HepG2 (cell line): ENCODE results near the gene ATAD3A. TPM values are rescaled to one million over a fixed set of nuclear protein-coding genes. Genes with fewer than 3 reads are reported as not detected.
"Not testable (repeated sequence)": the region's sequence is repeated elsewhere in the genome, so short reads cannot be mapped to it uniquely, and the experiment has no call there.

Experiments
- ATAC-seq: fragments of 200-7000 bp; cut with Tn5 transposase; 3 replicates; pipeline ENCODE4 v1.9.1; 2020; ENCODE audit warnings: mild to moderate bottlenecking, moderate library complexity
- BruUV-seq: library from RNA; stranded (reverse); fragments of 400-500 nt; replicated peaks from 2 replicates; lab custom pipeline; 2021; lab: Mats Ljungman, UMichigan
- CTCF ChIA-PET: fragments of 300-600 bp; formaldehyde crosslinking; extraction: SDS; loops from one replicate; lab custom pipeline; 2021; ENCODE audit warnings: low total read pairs, inconsistent platforms, low intra/inter-chr PET ratio; lab: Yijun Ruan, JAX
- POLR2A ChIA-PET: fragments of 350-600 bp; sonication (Branson Sonifier 250); formaldehyde crosslinking; loops from one replicate; lab custom pipeline; 2020; ENCODE audit warnings: antibody characterized with exemption, inconsistent platforms; lab: Yijun Ruan, JAX
- DNase-seq: peaks from one replicate; pipeline ENCODE4 v3.0.0-alpha.2; 2015; ENCODE audit warnings: low spot score
- FAIRE-seq: peaks from 3 replicates; lab custom pipeline; 2011; peaks lifted over from hg19 to GRCh38; lab: Jason Lieb, UNC
- H2AFZ ChIP-seq: one replicate; pipeline ENCODE4 v1.6.1; 2011; ENCODE audit warnings: low read length, inconsistent platforms
- H3K27ac ChIP-seq: fragments of 300-600 bp; 3 replicates; pipeline ENCODE4 v1.8.0; 2011; ENCODE audit warnings: mixed run types, mild to moderate bottlenecking, mixed read lengths, low read length, inconsistent platforms; ENCODE audit not compliant: insufficient read depth; ENCODE audit errors: extremely low read length
- H3K27me3 ChIP-seq, 2 experiments: fragments of 200-600 bp in 1 of 2; 2 replicates in 1 of 2; 3 replicates in 1 of 2; pipeline versions ENCODE4 v1.6.0 to v1.8.0; 2011; ENCODE audit warnings: low read length in 2 of 2, mild to moderate bottlenecking in 2 of 2, moderate library complexity in 2 of 2, inconsistent platforms in 1 of 2; ENCODE audit not compliant: insufficient read depth in 2 of 2, control insufficient read depth in 1 of 2
- H3K36me3 ChIP-seq, 2 experiments: fragments of 200-600 bp in 1 of 2; replicated peaks in 1 of 2; 2 replicates in 1 of 2; 3 replicates in 1 of 2; pipeline versions ENCODE4 v1.5.1 to v1.8.0; 2011; ENCODE audit warnings: low read length in 2 of 2, inconsistent platforms in 1 of 2; ENCODE audit not compliant: insufficient read depth in 2 of 2, control insufficient read depth in 1 of 2
- H3K4me1 ChIP-seq: 2 replicates; pipeline ENCODE4 v1.5.1; 2012; ENCODE audit warnings: low read length, inconsistent platforms; ENCODE audit not compliant: insufficient read depth
- H3K4me2 ChIP-seq: 2 replicates; pipeline ENCODE4 v1.6.0; 2011; ENCODE audit warnings: low read depth, low read length, inconsistent platforms
- H3K4me3 ChIP-seq, 3 experiments: fragments of 200-600 bp in 1 of 3; sonication (generic), shearing (Covaris generic) in 1 of 3; replicated peaks in 1 of 3; 2 replicates each; pipeline ENCODE4 v1.5.1; 2011 to 2016; ENCODE audit warnings: low read length in 3 of 3, inconsistent platforms in 2 of 3, low read depth in 2 of 3, mild to moderate bottlenecking in 2 of 3, control low read depth in 1 of 3, mixed read lengths in 1 of 3; ENCODE audit not compliant: insufficient read depth in 1 of 3
- H3K79me2 ChIP-seq: one replicate; pipeline ENCODE4 v1.6.1; 2011; ENCODE audit warnings: low read length, inconsistent platforms; ENCODE audit not compliant: insufficient read depth
- H3K9ac ChIP-seq: 2 replicates; pipeline ENCODE4 v1.6.0; 2011; ENCODE audit warnings: mild to moderate bottlenecking, low read depth, low read length, inconsistent platforms; ENCODE audit not compliant: insufficient read depth
- H3K9me3 ChIP-seq: 2 replicates; pipeline ENCODE4 v1.5.1; 2012; ENCODE audit warnings: mild to moderate bottlenecking, low read length
- H4K20me1 ChIP-seq: 2 replicates; pipeline ENCODE4 v1.6.0; 2011; ENCODE audit warnings: inconsistent platforms, mild to moderate bottlenecking, low read length, moderate library complexity; ENCODE audit not compliant: insufficient read depth
- AGO2 ChIP-seq: fragments of 200-400 bp; formaldehyde crosslinking; optimal IDR thresholded peaks from 2 replicates; pipeline ENCODE3; 2017; ENCODE audit warnings: mild to moderate bottlenecking, low read depth, low read length, moderate library complexity
- BRCA1 ChIP-seq: sonication (generic); formaldehyde crosslinking; IDR thresholded peaks from 2 replicates; pipeline ENCODE4 v1.4.0; 2020; ENCODE audit warnings: missing genetic modification reagents
- FLYWCH1 ChIP-seq: sonication (generic); formaldehyde crosslinking; IDR thresholded peaks from 2 replicates; pipeline ENCODE4 v1.8.1; 2023; ENCODE audit warnings: mild to moderate bottlenecking, missing genetic modification reagents
- FOXO1 ChIP-seq: sonication (generic); formaldehyde crosslinking; IDR thresholded peaks from 2 replicates; pipeline ENCODE4 v1.4.0; 2020; ENCODE audit warnings: missing genetic modification reagents
- GABPA ChIP-seq, 2 experiments: IDR thresholded peaks; 2 replicates each; pipeline ENCODE4 v1.6.1; 2011 to 2016; ENCODE audit warnings: low read depth in 2 of 2, low read length in 1 of 2, missing biosample characterization in 1 of 2, missing genetic modification characterization in 1 of 2
- HNRNPL ChIP-seq: fragments of 200-400 bp; formaldehyde crosslinking; IDR thresholded peaks from 2 replicates; pipeline ENCODE4 v1.6.1; 2017; ENCODE audit warnings: mild to moderate bottlenecking, low read depth, low read length
- HNRNPLL ChIP-seq: fragments of 200-400 bp; formaldehyde crosslinking; IDR thresholded peaks from 2 replicates; pipeline ENCODE4 v1.6.1; 2017; ENCODE audit warnings: mild to moderate bottlenecking, low read depth, low read length; ENCODE audit not compliant: poor library complexity, severe bottlenecking
- KDM4B ChIP-seq: sonication (generic); formaldehyde crosslinking; IDR thresholded peaks from 2 replicates; pipeline ENCODE4 v1.4.0; 2020; ENCODE audit warnings: missing genetic modification reagents
- MAFK ChIP-seq, 2 experiments: IDR thresholded peaks in 1 of 2; conservative IDR thresholded peaks in 1 of 2; 2 replicates each; pipeline ENCODE4 v1.6.1; 2011; ENCODE audit warnings: improper control_type of control experiment in 2 of 2, low read length in 2 of 2
- NFKBIZ ChIP-seq: IDR thresholded peaks from 2 replicates; pipeline ENCODE4 v1.6.1; 2018; ENCODE audit warnings: missing genetic modification reagents, missing compliant biosample characterization
- RBFOX2 ChIP-seq: fragments of 200-400 bp; formaldehyde crosslinking; IDR thresholded peaks from 2 replicates; pipeline ENCODE4 v1.6.1; 2017; ENCODE audit warnings: low read depth, mild to moderate bottlenecking, low read length
- ZFP36L2 ChIP-seq: sonication (generic); formaldehyde crosslinking; IDR thresholded peaks from 2 replicates; pipeline ENCODE4 v1.4.0; 2020; ENCODE audit warnings: missing genetic modification reagents
- ZMYM2 ChIP-seq: sonication (generic); formaldehyde crosslinking; IDR thresholded peaks from 2 replicates; pipeline ENCODE4 v1.8.0; 2022; ENCODE audit warnings: mild to moderate bottlenecking, missing genetic modification reagents
- ZNF205 ChIP-seq: IDR thresholded peaks from 2 replicates; pipeline ENCODE4 v1.6.1; 2018; ENCODE audit warnings: missing biosample characterization, missing genetic modification reagents
- ZNF430 ChIP-seq: sonication (generic); formaldehyde crosslinking; IDR thresholded peaks from 2 replicates; pipeline ENCODE4 v1.9.0; 2021; ENCODE audit warnings: mild to moderate bottlenecking, missing genetic modification reagents
- ZNF496 ChIP-seq: sonication (generic); formaldehyde crosslinking; IDR thresholded peaks from 2 replicates; pipeline ENCODE4 v1.8.1; 2023; ENCODE audit warnings: mild to moderate bottlenecking, moderate library complexity, missing genetic modification reagents; ENCODE audit not compliant: insufficient replicate concordance
- WGBS: methylation state at CpG from one replicate; pipeline ENCODE4 v1.1.6; 2017; ENCODE audit warnings: low lambda C conversion rate; 5-methylcytosine and 5-hydroxymethylcytosine counted together
- in situ Hi-C: cut with HindIII; loops from 2 replicates; pipeline ENCODE4 v1.10.0; 2017; ENCODE audit warnings: low pct_unique_long_range_greater_than_20kb; ENCODE audit not compliant: extremely low pct_ligation_motif_present
- intact Hi-C: fragments of 100-400 bp; cut with micrococcal nuclease; formaldehyde crosslinking; loops from one replicate; pipeline ENCODE4 v1.10.0; 2022; ENCODE audit not compliant: unreplicated experiment
- polyA plus RNA-seq, 8 experiments: library from polyadenylated mRNA; depleted of rRNA in 3 of 8; stranded (reverse) in 7 of 8; unstranded in 1 of 8; fragments of >200 nt; fragmentation: Illumina TruSeq in 4 of 8; extraction: Trizol in 4 of 8; gene quantifications; 2 replicates each; pipeline versions ENCODE4 v1.2.1 to v1.2.3, GENCODE V29; 2011 to 2016; ENCODE audit warnings: low read depth in 4 of 8, missing spikeins in 1 of 8, mixed read lengths in 1 of 8; ENCODE audit not compliant: insufficient read depth in 1 of 8
- total RNA-seq, 5 experiments: library from RNA; depleted of rRNA; stranded (reverse); fragments of >200 nt; fragmentation: Illumina TruSeq; extraction: Trizol; gene quantifications; 2 replicates each; pipeline ENCODE4 v1.2.3, GENCODE V29; 2016; ENCODE audit warnings: low read depth in 1 of 5
- TF ChIP-seq, protein P1 (sequence below): IDR thresholded peaks from 2 replicates; pipeline ENCODE4 v1.6.1; 2016; ENCODE audit warnings: control low read depth
- TF ChIP-seq, protein P2 (sequence below): sonication (generic); formaldehyde crosslinking; IDR thresholded peaks from 2 replicates; pipeline ENCODE4 v1.8.0; 2023; ENCODE audit warnings: mild to moderate bottlenecking, missing genetic modification reagents
- TF ChIP-seq, protein P3 (sequence below): sonication (generic); formaldehyde crosslinking; IDR thresholded peaks from 2 replicates; pipeline ENCODE4 v1.4.0; 2020; ENCODE audit warnings: mild to moderate bottlenecking, missing genetic modification reagents

The ATAD3A gene
- total and polyA plus RNA-seq, 2 of the 13 experiments (the other 11 are each of a cell fraction or from before 2014, with no cell fraction given), result 10.6 to 49.0 TPM

DNA sequence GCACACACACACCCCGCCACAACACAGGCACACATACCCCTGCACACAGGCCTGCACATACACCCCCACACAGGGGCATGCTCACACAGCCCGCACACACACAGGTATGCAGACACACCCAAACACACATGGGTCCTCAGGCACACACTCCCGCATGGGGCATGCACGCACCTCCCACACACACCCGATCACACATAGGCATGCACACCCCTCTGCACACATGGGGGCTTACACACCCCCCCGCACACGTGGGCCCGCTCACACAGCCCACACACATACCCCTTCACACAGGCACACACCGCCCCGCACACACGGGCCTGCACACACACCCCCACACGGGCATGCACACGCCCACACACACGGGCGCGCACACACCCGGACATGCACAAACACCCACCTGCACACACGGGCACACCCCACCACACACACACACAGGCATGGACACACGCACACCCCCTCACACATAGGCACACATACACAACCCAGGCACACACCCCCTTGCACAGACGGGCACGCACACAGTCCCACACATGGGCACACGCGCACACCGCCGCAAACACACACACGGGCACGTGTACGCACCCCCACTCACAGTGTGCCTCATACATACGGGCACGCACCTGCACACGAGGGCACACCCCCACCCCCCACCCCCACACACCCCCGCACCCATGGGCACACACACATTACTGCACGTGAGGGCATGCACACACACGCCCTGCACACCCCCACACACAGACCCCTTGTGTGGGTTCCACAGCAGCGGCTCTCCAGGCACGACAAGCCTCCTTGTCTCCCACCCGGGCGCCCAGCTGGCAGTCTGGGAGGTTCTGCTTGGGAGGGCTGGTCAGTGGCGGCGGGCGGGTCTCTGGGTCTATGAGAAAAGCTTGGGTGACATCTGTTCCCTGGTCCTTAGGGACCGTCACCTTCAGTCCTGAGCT is 32.1 kb upstream of the ATAD3A start (continued):
- TF ChIP-seq, protein P1, sequence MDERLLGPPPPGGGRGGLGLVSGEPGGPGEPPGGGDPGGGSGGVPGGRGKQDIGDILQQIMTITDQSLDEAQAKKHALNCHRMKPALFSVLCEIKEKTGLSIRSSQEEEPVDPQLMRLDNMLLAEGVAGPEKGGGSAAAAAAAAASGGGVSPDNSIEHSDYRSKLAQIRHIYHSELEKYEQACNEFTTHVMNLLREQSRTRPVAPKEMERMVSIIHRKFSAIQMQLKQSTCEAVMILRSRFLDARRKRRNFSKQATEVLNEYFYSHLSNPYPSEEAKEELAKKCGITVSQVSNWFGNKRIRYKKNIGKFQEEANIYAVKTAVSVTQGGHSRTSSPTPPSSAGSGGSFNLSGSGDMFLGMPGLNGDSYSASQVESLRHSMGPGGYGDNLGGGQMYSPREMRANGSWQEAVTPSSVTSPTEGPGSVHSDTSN, result no peak
- TF ChIP-seq ZNF205 (CRISPR knock-in tag), result no peak
- TF ChIP-seq NFKBIZ (CRISPR knock-in tag), result no peak
- TF ChIP-seq FOXO1 (CRISPR knock-in tag), result no peak
- TF ChIP-seq HNRNPLL, result peak; percentile 38
- no peak for TF ChIP-seq ZNF496 (CRISPR knock-in tag)
- TF ChIP-seq, protein P2, sequence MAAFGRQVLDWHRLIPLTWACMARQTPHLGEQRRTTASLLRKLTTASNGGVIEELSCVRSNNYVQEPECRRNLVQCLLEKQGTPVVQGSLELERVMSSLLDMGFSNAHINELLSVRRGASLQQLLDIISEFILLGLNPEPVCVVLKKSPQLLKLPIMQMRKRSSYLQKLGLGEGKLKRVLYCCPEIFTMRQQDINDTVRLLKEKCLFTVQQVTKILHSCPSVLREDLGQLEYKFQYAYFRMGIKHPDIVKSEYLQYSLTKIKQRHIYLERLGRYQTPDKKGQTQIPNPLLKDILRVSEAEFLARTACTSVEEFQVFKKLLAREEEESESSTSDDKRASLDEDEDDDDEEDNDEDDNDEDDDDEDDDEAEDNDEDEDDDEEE (CRISPR knock-in tag), result no peak
- TF ChIP-seq ZNF430 (CRISPR knock-in tag), result no peak
- TF ChIP-seq AGO2, result peak; percentile 48
- TF ChIP-seq RBFOX2, result 0 out of 2 replicates have a peak, but pooled peaks have one; percentile 56
- 0 out of 2 replicates have a peak, but pooled peaks have one; percentile 35 for TF ChIP-seq HNRNPL
- no peak for TF ChIP-seq MAFK (conservative IDR thresholded peaks at IDR 0.05 in 1 of 2, IDR thresholded peaks at IDR 0.05 in 1 of 2; ENCODE audit: low read length in 2 of 2)
- TF ChIP-seq ZFP36L2 (CRISPR knock-in tag), result no peak
- TF ChIP-seq GABPA (IDR thresholded peaks at IDR 0.05; ENCODE audit: low read depth, low read length), result no peak
- TF ChIP-seq GABPA (CRISPR knock-in tag; IDR thresholded peaks at IDR 0.05; ENCODE audit: low read depth), result no peak
- TF ChIP-seq FLYWCH1, result no peak
- no peak for TF ChIP-seq BRCA1 (CRISPR knock-in tag)
- TF ChIP-seq, protein P3, sequence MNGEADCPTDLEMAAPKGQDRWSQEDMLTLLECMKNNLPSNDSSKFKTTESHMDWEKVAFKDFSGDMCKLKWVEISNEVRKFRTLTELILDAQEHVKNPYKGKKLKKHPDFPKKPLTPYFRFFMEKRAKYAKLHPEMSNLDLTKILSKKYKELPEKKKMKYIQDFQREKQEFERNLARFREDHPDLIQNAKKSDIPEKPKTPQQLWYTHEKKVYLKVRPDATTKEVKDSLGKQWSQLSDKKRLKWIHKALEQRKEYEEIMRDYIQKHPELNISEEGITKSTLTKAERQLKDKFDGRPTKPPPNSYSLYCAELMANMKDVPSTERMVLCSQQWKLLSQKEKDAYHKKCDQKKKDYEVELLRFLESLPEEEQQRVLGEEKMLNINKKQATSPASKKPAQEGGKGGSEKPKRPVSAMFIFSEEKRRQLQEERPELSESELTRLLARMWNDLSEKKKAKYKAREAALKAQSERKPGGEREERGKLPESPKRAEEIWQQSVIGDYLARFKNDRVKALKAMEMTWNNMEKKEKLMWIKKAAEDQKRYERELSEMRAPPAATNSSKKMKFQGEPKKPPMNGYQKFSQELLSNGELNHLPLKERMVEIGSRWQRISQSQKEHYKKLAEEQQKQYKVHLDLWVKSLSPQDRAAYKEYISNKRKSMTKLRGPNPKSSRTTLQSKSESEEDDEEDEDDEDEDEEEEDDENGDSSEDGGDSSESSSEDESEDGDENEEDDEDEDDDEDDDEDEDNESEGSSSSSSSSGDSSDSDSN (CRISPR knock-in tag), result no peak
- no peak for TF ChIP-seq ZMYM2 (CRISPR knock-in tag)
- no peak for TF ChIP-seq KDM4B (CRISPR knock-in tag)

- H3K4me1 ChIP-seq, H3K9ac ChIP-seq, H2AFZ ChIP-seq, H3K4me3 ChIP-seq, H3K9me3 ChIP-seq, ATAC-seq, in situ Hi-C loops, H3K79me2 ChIP-seq, CTCF ChIA-PET, FAIRE-seq, DNase-seq, H3K27ac ChIP-seq, H4K20me1 ChIP-seq, H3K4me2 ChIP-seq, POLR2A ChIA-PET, intact Hi-C loops, BruUV-seq, H3K27me3 ChIP-seq: not testable (repeated sequence)
- peaks cover 28 to 50% of the 10 kb centered on the region in 2 experiments for H3K36me3 ChIP-seq
- 96% methylated on average over 13 of the region's 16 CpGs for WGBS
These were observed 31.5 kb upstream of the ATAD3A start for GRCh38 chr1:1480488-1480867.
